Measurements from ENCODE around the gene LEKR1.

DNA sequence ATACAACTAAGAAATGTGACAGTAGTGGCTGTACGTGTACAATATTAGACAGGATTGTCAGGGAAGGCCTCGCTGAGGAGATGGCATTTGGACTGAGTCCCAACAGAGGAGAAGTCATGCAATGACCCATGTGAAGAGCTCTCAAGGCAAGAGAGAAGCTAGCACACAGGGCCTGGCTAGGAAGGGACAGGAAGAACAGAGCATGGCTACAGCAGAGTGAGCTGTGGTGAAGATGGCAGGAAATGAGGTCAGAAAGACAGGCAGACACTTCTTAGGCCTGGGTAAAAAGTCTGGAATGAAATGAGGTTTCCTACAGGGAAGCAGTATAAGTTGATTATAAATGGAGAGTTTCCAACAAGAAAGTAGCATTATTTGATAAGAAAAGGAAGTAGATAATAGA is 33.2 kb upstream of the LEKR1 start:
- TF ChIP-seq, protein P1, sequence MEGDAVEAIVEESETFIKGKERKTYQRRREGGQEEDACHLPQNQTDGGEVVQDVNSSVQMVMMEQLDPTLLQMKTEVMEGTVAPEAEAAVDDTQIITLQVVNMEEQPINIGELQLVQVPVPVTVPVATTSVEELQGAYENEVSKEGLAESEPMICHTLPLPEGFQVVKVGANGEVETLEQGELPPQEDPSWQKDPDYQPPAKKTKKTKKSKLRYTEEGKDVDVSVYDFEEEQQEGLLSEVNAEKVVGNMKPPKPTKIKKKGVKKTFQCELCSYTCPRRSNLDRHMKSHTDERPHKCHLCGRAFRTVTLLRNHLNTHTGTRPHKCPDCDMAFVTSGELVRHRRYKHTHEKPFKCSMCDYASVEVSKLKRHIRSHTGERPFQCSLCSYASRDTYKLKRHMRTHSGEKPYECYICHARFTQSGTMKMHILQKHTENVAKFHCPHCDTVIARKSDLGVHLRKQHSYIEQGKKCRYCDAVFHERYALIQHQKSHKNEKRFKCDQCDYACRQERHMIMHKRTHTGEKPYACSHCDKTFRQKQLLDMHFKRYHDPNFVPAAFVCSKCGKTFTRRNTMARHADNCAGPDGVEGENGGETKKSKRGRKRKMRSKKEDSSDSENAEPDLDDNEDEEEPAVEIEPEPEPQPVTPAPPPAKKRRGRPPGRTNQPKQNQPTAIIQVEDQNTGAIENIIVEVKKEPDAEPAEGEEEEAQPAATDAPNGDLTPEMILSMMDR (IDR thresholded peaks at IDR 0.05), result no peak
- no peak for TF ChIP-seq EP300 (IDR thresholded peaks at IDR 0.05)
- TF ChIP-seq POLR2A (IDR thresholded peaks at IDR 0.05), result no peak

All from tibial nerve (tissue), 4 donors.